ENCODE data around the gene GPRC5C.
A peak's percentile ranks its signal among the peaks of the same experiment; 100 is the strongest.

The GPRC5C gene

DNA sequence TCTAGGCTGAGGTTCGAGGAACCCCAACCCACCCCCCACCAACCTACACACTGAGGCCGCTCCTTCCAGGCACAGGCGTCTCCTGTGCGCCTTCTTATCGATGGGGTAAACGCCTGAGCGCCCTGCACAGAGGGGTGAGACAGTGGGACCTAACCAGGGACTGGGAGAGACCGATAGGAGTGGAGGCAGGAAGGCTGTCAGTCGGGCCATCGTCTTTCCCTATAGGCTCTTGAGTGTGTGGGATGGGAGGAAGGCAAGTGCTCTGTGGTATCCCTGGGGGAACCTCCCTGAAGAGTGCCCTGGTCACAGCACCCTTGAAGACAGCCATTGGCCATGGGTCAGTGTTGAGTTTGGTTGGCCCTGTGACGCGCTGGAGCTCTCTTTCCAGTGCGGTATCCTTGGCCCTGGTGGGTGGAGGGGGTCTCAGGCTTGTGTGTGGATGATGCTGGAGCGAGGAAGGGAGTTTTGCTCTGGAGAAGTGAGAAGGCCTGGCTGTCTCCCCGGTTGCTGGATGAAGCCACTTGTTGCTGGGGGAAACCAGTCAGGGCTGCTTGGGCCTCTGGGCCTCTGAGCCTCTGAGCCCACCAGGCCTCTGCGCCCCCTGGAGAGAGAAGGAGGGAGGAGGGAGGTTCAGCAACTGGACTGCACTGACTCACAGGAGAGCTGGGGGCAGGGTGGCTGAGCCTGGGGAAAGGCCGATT lies 1.7 kb downstream of the GPRC5C start:
- ATAC-seq (no peak), DNase-seq (no peak)

DNA sequence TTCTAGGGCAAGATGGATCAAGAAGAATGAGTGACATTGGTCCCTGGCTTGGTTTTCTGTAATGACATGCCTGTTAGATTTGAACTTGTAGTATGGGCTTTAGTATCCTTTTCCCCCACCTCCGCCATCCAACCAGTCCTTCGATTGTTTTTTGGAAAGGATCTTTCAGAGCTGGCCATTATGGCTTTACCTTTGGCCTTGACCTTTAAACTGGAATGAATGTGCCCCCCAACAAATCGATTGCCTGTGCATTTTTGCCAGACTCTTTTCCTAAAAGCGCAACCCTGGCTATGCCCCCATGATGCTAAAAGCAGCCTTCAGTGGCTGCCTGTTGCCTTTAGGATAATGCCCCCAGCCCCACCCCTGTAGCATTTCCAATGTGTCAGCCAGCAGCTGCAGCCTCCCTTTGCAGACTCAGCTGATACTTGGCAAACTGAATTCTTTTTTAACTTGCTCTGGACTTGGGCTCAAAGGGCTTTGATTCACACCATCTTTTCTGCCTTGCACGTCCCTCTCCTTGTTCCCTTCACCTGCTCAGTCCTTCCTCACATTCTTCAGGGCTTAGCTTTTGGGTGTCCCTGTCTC lies 4.0 kb downstream of the GPRC5C start:
- no peak for ATAC-seq
- DNase-seq: no peak

DNA sequence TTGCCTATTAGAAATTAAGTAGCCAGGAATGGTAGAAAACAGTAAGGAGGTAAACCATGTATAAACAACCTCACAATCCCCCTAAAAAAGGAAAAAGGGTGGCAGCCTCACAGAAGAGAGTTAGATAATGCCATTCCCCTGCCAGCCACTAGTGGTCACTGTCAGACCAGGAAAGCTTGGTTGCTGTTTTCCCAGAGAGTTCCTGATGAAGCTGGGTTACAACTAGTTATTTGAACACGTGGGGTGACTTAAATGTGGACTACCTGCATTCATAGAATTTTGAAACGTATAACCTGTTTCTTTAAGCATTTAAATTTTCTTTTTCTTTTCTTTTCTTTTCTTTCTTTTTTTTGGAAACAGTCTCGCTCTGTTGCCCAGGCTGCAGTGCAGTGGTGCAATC lies 5.8 kb downstream of the GPRC5C start:
- ATAC-seq (no peak), DNase-seq (peak; percentile 37)

DNA sequence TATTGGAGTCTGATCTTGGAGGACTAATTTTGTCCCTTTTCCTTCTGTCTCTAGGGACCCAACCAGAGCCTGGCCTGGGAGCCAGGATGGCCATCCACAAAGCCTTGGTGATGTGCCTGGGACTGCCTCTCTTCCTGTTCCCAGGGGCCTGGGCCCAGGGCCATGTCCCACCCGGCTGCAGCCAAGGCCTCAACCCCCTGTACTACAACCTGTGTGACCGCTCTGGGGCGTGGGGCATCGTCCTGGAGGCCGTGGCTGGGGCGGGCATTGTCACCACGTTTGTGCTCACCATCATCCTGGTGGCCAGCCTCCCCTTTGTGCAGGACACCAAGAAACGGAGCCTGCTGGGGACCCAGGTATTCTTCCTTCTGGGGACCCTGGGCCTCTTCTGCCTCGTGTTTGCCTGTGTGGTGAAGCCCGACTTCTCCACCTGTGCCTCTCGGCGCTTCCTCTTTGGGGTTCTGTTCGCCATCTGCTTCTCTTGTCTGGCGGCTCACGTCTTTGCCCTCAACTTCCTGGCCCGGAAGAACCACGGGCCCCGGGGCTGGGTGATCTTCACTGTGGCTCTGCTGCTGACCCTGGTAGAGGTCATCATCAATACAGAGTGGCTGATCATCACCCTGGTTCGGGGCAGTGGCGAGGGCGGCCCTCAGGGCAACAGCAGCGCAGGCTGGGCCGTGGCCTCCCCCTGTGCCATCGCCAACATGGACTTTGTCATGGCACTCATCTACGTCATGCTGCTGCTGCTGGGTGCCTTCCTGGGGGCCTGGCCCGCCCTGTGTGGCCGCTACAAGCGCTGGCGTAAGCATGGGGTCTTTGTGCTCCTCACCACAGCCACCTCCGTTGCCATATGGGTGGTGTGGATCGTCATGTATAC lies 8.0 kb downstream of the GPRC5C start:
- no peak for DNase-seq
- ATAC-seq: no peak

DNA sequence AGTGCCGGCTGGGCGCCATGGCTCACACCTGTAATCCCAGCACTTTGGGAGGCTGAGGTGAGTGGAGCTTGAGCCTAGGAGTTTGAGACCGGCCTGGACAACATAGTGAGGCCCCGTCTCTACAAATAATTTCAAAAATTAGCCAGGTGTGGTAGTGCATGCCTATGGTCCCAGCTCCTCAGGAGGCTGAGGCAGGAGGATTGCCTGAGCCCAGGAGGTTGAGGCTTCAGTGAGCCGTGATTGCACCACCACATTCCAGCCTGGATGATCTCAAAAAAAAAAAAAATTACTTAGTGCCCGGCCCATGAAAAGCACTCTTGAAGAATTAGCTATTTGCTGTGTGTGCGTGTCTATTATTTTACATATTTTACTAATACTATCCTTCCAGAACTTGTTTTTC lies 9.6 kb downstream of the GPRC5C start:
- no peak for ATAC-seq
- DNase-seq: no peak

DNA sequence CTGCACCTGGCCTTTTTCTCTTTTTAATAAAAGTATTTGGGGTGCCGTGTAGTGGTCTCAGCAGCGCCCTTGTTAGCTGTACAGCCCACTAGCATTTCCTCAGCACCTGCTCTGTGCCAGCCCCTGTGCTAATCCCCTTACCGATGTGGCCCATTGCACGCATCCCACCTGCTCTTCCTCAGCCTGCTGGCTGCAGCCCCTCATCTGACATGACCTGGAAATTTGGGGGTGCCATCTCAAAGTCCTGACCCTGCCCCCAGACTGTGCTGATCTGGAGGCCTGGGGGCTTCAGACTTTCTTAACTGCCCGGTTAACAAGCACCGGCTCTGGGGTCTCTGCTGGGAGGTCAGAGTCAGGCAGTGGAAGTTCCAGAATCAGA lies 10.4 kb downstream of the GPRC5C start:
- ATAC-seq (no peak), DNase-seq (no peak)

GRCh38 chr17:74442670-74443515 lies 11.0 kb downstream of the GPRC5C start:
- ATAC-seq (peak; percentile 37), DNase-seq (peak; percentile 50)

DNA sequence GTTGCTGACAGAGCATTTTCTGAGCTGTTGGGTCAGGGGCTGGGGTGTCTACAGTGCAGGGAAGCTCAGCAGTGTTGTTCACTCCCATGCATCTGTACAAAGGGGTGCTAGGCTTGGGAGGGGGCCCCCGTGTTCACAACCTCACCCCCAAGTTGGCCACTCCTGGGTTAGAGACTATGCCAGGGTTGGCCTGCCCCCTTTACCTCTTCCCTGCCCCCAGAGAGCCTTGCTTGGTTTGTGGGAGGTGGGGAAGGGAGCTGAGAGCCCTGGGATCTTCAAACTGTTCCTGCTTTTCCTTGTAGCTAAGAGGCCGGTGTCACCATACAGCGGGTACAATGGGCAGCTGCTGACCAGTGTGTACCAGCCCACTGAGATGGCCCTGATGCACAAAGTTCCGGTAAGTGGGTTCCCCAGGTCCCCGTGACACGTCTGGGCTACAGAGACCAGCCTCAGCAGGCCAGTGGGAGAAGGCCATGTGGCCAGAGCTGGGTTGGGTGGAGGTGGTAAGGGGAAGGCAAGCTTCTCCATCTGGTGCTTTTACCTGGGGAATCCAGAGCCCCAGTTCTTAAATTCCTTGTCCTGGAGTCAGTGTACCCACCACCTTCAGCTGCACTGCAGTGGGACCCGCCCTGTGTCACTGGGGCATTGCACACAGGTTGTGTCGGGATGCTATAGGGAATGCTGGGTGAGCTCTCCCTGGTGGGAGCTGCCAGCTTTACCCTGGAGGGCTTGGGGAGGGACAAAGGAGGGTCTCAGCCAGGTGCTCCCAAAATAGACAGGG lies 11.8 kb downstream of the GPRC5C start:
- DNase-seq (no peak), ATAC-seq (no peak)

DNA sequence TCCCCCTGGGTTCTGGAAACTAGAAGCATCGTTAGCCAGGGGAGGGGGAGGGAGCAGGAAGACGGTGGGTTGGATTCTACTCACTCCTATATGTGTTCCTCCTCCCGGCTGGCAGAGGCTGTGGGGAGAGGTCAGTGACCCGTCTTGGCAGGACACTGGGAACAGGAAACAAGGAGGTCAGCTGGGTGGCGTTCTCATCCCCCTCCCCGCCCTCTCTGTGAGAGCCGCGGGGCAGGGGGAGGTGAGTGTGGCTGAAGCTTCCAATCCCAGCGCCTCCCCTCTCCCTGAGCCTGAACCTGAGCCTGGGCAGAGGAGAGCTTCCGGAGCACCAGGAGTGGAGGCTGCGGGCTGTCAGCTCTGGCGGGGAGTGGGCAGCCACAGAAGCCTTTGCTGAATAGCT lies 12.5 kb downstream of the GPRC5C start:
- no peak for DNase-seq
- no peak for ATAC-seq

- no peak for ATAC-seq
- DNase-seq: no peak
Observed at GRCh38 chr17:74445158-74445557, 13.3 kb downstream of the GPRC5C start.

- ATAC-seq (peak; percentile 81), DNase-seq (peak; percentile 57)
Observed at GRCh38 chr17:74446551-74447500, 14.9 kb downstream of the GPRC5C start.

- DNase-seq (no peak), ATAC-seq (no peak)
Observed at GRCh38 chr17:74447628-74448159, 15.8 kb downstream of the GPRC5C start.

DNA sequence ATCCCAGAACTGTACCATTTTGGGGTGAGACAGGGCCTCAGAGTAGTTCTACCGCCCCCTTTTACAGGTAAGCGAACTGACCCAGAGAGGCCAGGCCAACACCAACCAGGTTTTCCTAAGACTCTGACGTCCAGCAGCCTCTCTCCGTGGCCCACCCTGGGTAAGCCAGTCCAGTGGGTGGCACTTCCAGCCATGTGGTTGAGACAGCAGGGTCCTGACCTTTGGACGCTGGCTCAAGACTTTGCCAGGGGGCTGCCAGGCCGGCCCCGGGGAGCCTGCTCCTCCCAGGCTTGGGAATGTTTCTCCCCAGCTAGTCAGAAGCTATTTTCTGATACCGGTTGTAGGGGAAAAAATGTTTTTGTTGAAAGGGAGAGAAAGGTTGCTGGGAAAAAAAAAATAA lies 16.9 kb downstream of the GPRC5C start:
- ATAC-seq (no peak), DNase-seq (no peak)

GRCh38 chr17:74449306-74449705 lies 17.4 kb downstream of the GPRC5C start:
- ATAC-seq (no peak), DNase-seq (no peak)

GRCh38 chr17:74449773-74450172 lies 17.9 kb downstream of the GPRC5C start:
- ATAC-seq (no peak), DNase-seq (no peak)

DNA sequence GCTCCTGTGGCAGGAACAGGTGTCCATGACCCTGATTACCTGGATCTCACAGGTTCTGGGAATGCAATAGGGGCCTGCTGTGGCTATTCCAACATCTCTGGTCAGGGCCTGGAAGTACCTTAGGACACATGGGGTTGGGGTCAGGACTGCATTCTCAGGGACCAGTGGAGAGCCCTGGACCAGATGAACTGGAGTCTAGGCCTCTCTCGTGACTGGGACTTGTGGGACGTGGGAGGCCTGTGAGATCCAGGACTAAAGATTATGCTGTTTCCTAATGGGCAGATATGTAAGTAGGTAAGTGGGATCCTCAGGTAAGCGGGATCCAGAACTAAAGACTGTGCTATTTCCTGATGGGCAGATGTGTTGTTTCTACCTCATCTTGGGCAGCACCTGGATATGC lies 18.3 kb downstream of the GPRC5C start:
- no peak for DNase-seq
- no peak for ATAC-seq

- no peak for DNase-seq
Observed at GRCh38 chr17:74450925-74451403, 19.1 kb downstream of the GPRC5C start.

GRCh38 chr17:74451557-74451956 lies 19.7 kb downstream of the GPRC5C start:
- no peak for ATAC-seq
- DNase-seq: no peak

More at GRCh38 chr17:74450925-74451403, 19.1 kb downstream of the GPRC5C start:
- ATAC-seq: no peak

DNA sequence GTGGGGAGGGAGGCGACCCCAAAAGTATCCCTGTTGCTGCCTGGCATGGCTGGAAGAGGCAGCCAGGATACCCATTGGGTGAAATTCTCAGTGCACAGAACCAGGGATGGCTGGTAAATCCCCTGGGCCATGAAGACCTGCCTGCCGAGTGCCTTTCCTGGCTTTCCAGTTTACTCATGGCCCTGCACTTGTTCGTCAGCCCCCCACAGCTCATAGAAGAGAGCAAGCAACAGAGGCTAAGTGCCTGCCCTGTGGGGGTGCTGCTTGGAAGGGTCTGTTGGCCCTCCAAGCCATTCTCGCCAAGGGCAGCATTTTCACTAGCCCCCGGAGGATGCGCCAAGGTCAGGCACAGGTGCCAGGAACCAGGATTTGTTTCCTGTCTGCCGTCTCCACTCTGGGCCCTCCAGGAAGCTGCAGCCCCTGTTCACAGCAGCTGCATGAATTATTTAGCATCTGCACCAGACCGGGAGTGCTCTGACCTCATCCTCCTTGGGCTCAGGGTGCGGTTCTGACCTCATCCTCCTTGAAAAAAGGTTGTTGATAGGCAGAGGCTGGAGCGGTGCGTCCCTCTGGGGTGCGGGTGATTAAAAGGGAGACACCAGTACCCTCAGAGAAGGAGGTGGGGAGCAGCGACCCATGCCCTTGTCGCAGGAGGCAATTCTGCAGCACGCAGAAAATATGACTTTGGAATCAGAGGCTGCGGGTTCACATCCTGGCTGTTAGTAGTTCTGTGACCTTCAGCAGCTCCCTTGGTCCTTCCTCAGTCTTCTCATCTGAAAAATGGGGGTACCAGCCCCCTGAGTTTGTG lies 20.3 kb downstream of the GPRC5C start:
- no peak for ATAC-seq
- DNase-seq: no peak
